HFF-Myc (cell line): ENCODE results near the gene EXOC2.

Experiments
- DNase-seq: peaks from one replicate; pipeline ENCODE4 v3.0.0-alpha.2; 2011; ENCODE audit warnings: low read depth; ENCODE audit errors: extremely low read depth
- H3K4me3 ChIP-seq: replicated peaks from 2 replicates; pipeline ENCODE4 v1.5.1; 2011; ENCODE audit warnings: low read depth, mild to moderate bottlenecking, control low read depth, low read length
- CTCF ChIP-seq: IDR thresholded peaks from 2 replicates; pipeline ENCODE4 v1.5.1; 2012; ENCODE audit warnings: mild to moderate bottlenecking, low read depth, low read length, control low read depth; ENCODE audit errors: missing control alignments

Gene EXOC2

GRCh38 chr6:593139-593906 lies 99.6 kb downstream of the EXOC2 start:
- TF ChIP-seq CTCF = peak; percentile 49
- DNase-seq = peak; percentile 24
- H3K4me3 ChIP-seq = no peak overlapping the region

GRCh38 chr6:589090-589489 lies 103.8 kb downstream of the EXOC2 start:
- no peak for DNase-seq
- H3K4me3 ChIP-seq = no peak overlapping the region
- no peak for TF ChIP-seq CTCF

- no peak overlapping the region for H3K4me3 ChIP-seq
- TF ChIP-seq CTCF = no peak
- no peak for DNase-seq
Observed at GRCh38 chr6:586553-586952, 106.4 kb downstream of the EXOC2 start.

GRCh38 chr6:583635-584034 lies 109.3 kb downstream of the EXOC2 start:
- no peak for TF ChIP-seq CTCF
- H3K4me3 ChIP-seq = no peak overlapping the region
- no peak for DNase-seq

- no peak for TF ChIP-seq CTCF
- no peak overlapping the region for H3K4me3 ChIP-seq
- DNase-seq = no peak
Observed at GRCh38 chr6:583116-583515, 109.8 kb downstream of the EXOC2 start.

- DNase-seq = no peak
- no peak for TF ChIP-seq CTCF
Observed at GRCh38 chr6:582370-582769, 110.6 kb downstream of the EXOC2 start.

GRCh38 chr6:579339-579738 lies 113.6 kb downstream of the EXOC2 start:
- peak; percentile 45 for DNase-seq
- no peak overlapping the region for H3K4me3 ChIP-seq
- peak; percentile 49 for TF ChIP-seq CTCF

More at GRCh38 chr6:582370-582769, 110.6 kb downstream of the EXOC2 start:
- no peak overlapping the region for H3K4me3 ChIP-seq
